IMR-90 (cell line): ENCODE measurements around the gene LGALSL. TPM values are rescaled to one million over a fixed set of nuclear protein-coding genes. Genes with fewer than 3 reads are reported as not detected.

Source experiments
- ATAC-seq: fragments of 200-7000 bp; cut with Tn5 transposase; 2 replicates; pipeline ENCODE4 v1.9.1; 2020; ENCODE audit warnings: low read depth, mild to moderate bottlenecking, moderate library complexity
- BruUV-seq: library from RNA; stranded (reverse); fragments of 400-500 nt; replicated peaks from 2 replicates; lab custom pipeline; 2021; lab: Mats Ljungman, UMichigan
- CTCF ChIA-PET: fragments of 300-600 bp; formaldehyde crosslinking; extraction: SDS; loops from one replicate; lab custom pipeline; 2021; ENCODE audit warnings: antibody characterized with exemption; lab: Yijun Ruan, JAX
- POLR2A ChIA-PET: fragments of 300-600 bp; sonication (Branson Sonifier 250); formaldehyde crosslinking; loops from one replicate; lab custom pipeline; 2022; ENCODE audit warnings: antibody characterized with exemption; ENCODE audit not compliant: unreplicated experiment; lab: Charles Lee
- DNase-seq: peaks from one replicate; pipeline ENCODE4 v3.0.0; 2013
- H2AFZ ChIP-seq: replicated peaks from 2 replicates; pipeline ENCODE3; 2013; ENCODE audit warnings: low read length, mild to moderate bottlenecking; ENCODE audit not compliant: poor library complexity
- H2AK5ac ChIP-seq: 2 replicates; pipeline ENCODE4 v1.6.1; 2013; ENCODE audit warnings: low read depth, low read length, inconsistent platforms
- H2AK9ac ChIP-seq: replicated peaks from 2 replicates; pipeline ENCODE3; 2013; ENCODE audit warnings: mild to moderate bottlenecking, low read depth, low read length, moderate library complexity; ENCODE audit not compliant: poor library complexity
- H2BK120ac ChIP-seq: 2 replicates; pipeline ENCODE4 v1.6.1; 2013; ENCODE audit warnings: low read depth, low read length, inconsistent platforms
- H2BK15ac ChIP-seq: 3 replicates; pipeline ENCODE4 v1.6.1; 2013; ENCODE audit warnings: low read depth, low read length, inconsistent platforms
- H2BK20ac ChIP-seq: 2 replicates; pipeline ENCODE4 v1.6.1; 2013; ENCODE audit warnings: low read depth, mild to moderate bottlenecking, inconsistent platforms, low read length, moderate library complexity
- H2BK5ac ChIP-seq: 2 replicates; pipeline ENCODE4 v1.6.1; 2013; ENCODE audit warnings: mild to moderate bottlenecking, low read depth, low read length, inconsistent platforms; ENCODE audit not compliant: poor library complexity, severe bottlenecking
- H3K14ac ChIP-seq: replicated peaks from 2 replicates; pipeline ENCODE4 v1.6.1; 2013; ENCODE audit warnings: low read depth, low read length, inconsistent platforms
- H3K18ac ChIP-seq: 2 replicates; pipeline ENCODE4 v1.6.1; 2013; ENCODE audit warnings: low read depth, low read length, control low read depth
- H3K23ac ChIP-seq: 2 replicates; pipeline ENCODE4 v1.6.1; 2013; ENCODE audit warnings: low read depth, low read length, inconsistent platforms
- H3K27ac ChIP-seq: 2 replicates; pipeline ENCODE4 v1.5.1; 2013; ENCODE audit warnings: mild to moderate bottlenecking, control low read depth, low read length; ENCODE audit not compliant: insufficient read depth
- H3K27me3 ChIP-seq: 2 replicates; pipeline ENCODE4 v1.6.1; 2013; ENCODE audit warnings: low read length; ENCODE audit not compliant: control insufficient read depth, insufficient read depth
- H3K36me3 ChIP-seq: 2 replicates; pipeline ENCODE4 v1.6.1; 2013; ENCODE audit warnings: low read length, mixed read lengths; ENCODE audit not compliant: control insufficient read depth, insufficient read depth
- H3K4ac ChIP-seq: 2 replicates; pipeline ENCODE4 v1.6.1; 2013; ENCODE audit warnings: low read depth, low read length, inconsistent platforms
- H3K4me1 ChIP-seq: 2 replicates; pipeline ENCODE4 v1.6.1; 2013; ENCODE audit warnings: low read length, mixed read lengths; ENCODE audit not compliant: control insufficient read depth, insufficient read depth
- H3K4me2 ChIP-seq: 2 replicates; pipeline ENCODE4 v1.6.1; 2013; ENCODE audit warnings: low read depth, mild to moderate bottlenecking, control low read depth, low read length, moderate library complexity
- H3K4me3 ChIP-seq: 2 replicates; pipeline ENCODE4 v1.5.1; 2013; ENCODE audit warnings: low read depth, mild to moderate bottlenecking, control low read depth, low read length, moderate library complexity; ENCODE audit not compliant: insufficient read depth
- H3K56ac ChIP-seq: 2 replicates; pipeline ENCODE4 v1.6.1; 2013; ENCODE audit warnings: low read length, inconsistent platforms; ENCODE audit not compliant: insufficient read depth; ENCODE audit errors: extremely low read depth
- H3K79me1 ChIP-seq, 2 experiments: 2 replicates each; pipeline ENCODE4 v1.6.1; 2013; ENCODE audit warnings: low read length in 2 of 2, inconsistent platforms in 1 of 2, low read depth in 1 of 2
- H3K9ac ChIP-seq: 2 replicates; pipeline ENCODE4 v1.6.1; 2013; ENCODE audit warnings: low read depth, low read length, control low read depth
- H3K9me1 ChIP-seq: 2 replicates; pipeline ENCODE4 v1.6.1; 2013; ENCODE audit warnings: low read length, inconsistent platforms; ENCODE audit not compliant: insufficient read depth
- H3K9me3 ChIP-seq: 2 replicates; pipeline ENCODE4 v1.6.1; 2013; ENCODE audit warnings: low read length; ENCODE audit not compliant: control insufficient read depth, insufficient read depth
- H4K20me1 ChIP-seq: 2 replicates; pipeline ENCODE4 v1.6.1; 2013; ENCODE audit warnings: low read length, inconsistent platforms; ENCODE audit not compliant: insufficient read depth
- H4K5ac ChIP-seq: 2 replicates; pipeline ENCODE4 v1.6.1; 2013; ENCODE audit warnings: mild to moderate bottlenecking, low read depth, low read length, control low read depth
- H4K8ac ChIP-seq, 2 experiments: 2 replicates each; pipeline ENCODE4 v1.6.1; 2013; ENCODE audit warnings: low read depth in 2 of 2, low read length in 2 of 2, control low read depth in 1 of 2, inconsistent platforms in 1 of 2
- H4K91ac ChIP-seq: 2 replicates; pipeline ENCODE4 v1.6.1; 2013; ENCODE audit warnings: low read depth, low read length, inconsistent platforms; ENCODE audit not compliant: insufficient read depth
- BHLHE40 ChIP-seq: fragments of 150-350 bp; IDR thresholded peaks from 2 replicates; pipeline ENCODE4 v1.6.1; 2016; ENCODE audit warnings: mild to moderate bottlenecking, low read depth, low read length
- CEBPB ChIP-seq: IDR thresholded peaks from 2 replicates; pipeline ENCODE4 v1.6.1; 2012; ENCODE audit warnings: low read depth, low read length, improper control_type of control experiment
- CHD1 ChIP-seq: IDR thresholded peaks from 2 replicates; pipeline ENCODE4 v1.6.1; 2012; ENCODE audit warnings: low read depth, low read length, improper control_type of control experiment
- CTCF ChIP-seq: conservative IDR thresholded peaks from 2 replicates; pipeline ENCODE4 v1.5.1; 2012; ENCODE audit warnings: mild to moderate bottlenecking, low read depth, low read length, improper control_type of control experiment
- ELK1 ChIP-seq: fragments of 150-350 bp; IDR thresholded peaks from 2 replicates; pipeline ENCODE4 v1.6.1; 2016; ENCODE audit warnings: low read depth, mild to moderate bottlenecking, low read length, moderate library complexity, borderline replicate concordance
- FOS ChIP-seq: fragments of 150-350 bp; IDR thresholded peaks from 2 replicates; pipeline ENCODE4 v1.6.1; 2016; ENCODE audit warnings: low read depth, low read length
- MAFK ChIP-seq: IDR thresholded peaks from 2 replicates; pipeline ENCODE4 v1.6.1; 2012; ENCODE audit warnings: low read depth, low read length, improper control_type of control experiment
- MAZ ChIP-seq: IDR thresholded peaks from 2 replicates; pipeline ENCODE4 v1.6.1; 2012; ENCODE audit warnings: low read depth, mild to moderate bottlenecking, low read length, improper control_type of control experiment, moderate library complexity, borderline replicate concordance
- MXI1 ChIP-seq: IDR thresholded peaks from 2 replicates; pipeline ENCODE4 v1.6.1; 2012; ENCODE audit warnings: low read depth, mild to moderate bottlenecking, low read length, moderate library complexity, borderline replicate concordance
- NFE2L2 ChIP-seq: fragments of 150-350 bp; IDR thresholded peaks from 2 replicates; pipeline ENCODE4 v1.6.1; 2016; ENCODE audit warnings: low read depth, mild to moderate bottlenecking, low read length
- POLR2A ChIP-seq: IDR thresholded peaks from 2 replicates; pipeline ENCODE4 v1.6.1; 2012; ENCODE audit warnings: mild to moderate bottlenecking, low read depth, low read length
- RAD21 ChIP-seq: IDR thresholded peaks from 2 replicates; pipeline ENCODE4 v1.6.1; 2012; ENCODE audit warnings: low read length, improper control_type of control experiment
- RCOR1 ChIP-seq: IDR thresholded peaks from 2 replicates; pipeline ENCODE4 v1.6.1; 2012; ENCODE audit warnings: mild to moderate bottlenecking, low read length, improper control_type of control experiment; ENCODE audit not compliant: insufficient replicate concordance
- RFX5 ChIP-seq: IDR thresholded peaks from 2 replicates; pipeline ENCODE4 v1.8.0; 2012; ENCODE audit warnings: low read depth, mild to moderate bottlenecking, low read length, moderate library complexity
- SMC3 ChIP-seq: fragments of 150-350 bp; IDR thresholded peaks from 2 replicates; pipeline ENCODE4 v1.6.1; 2016; ENCODE audit warnings: low read depth, mild to moderate bottlenecking, antibody characterized with exemption, low read length, moderate library complexity
- WGBS, 2 experiments: methylation state at CpG; one replicate each; pipeline versions ENCODE4 v1.1.5 to v1.1.7; 2013; ENCODE audit warnings: missing lambda C conversion rate in 2 of 2; ENCODE audit not compliant: insufficient read length in 1 of 2; ENCODE audit errors: extremely low coverage in 2 of 2; 5-methylcytosine and 5-hydroxymethylcytosine counted together
- dilution Hi-C: fragments of 300-500 bp; cut with HindIII; formaldehyde crosslinking; loops from one replicate; pipeline ENCODE4 v1.14.3; 2018; ENCODE audit warnings: low sequenced_read_pairs; ENCODE audit not compliant: unreplicated experiment
- in situ Hi-C: fragments of 300-500 bp; cut with MboI; formaldehyde crosslinking; loops from 3 replicates; pipeline ENCODE4 v1.14.3; 2019; ENCODE audit warnings: low sequenced_read_pairs, inconsistent platforms, mixed read lengths
- intact Hi-C: fragments of 100-400 bp; cut with micrococcal nuclease; formaldehyde crosslinking; loops from 2 replicates; pipeline ENCODE4 v1.10.0; 2022
- polyA plus RNA-seq, 3 experiments: library from polyadenylated mRNA; depleted of rRNA; stranded (reverse); fragments of >200 nt; gene quantifications; 2 replicates each; pipeline ENCODE4 v1.2.3, GENCODE V29; 2012; ENCODE audit warnings: low replicate concordance in 1 of 3
- total RNA-seq: library from RNA; depleted of rRNA; stranded (reverse); fragments of >200 nt; gene quantifications from 2 replicates; pipeline ENCODE4 v1.2.3, GENCODE V29; 2012

The LGALSL gene
- total and polyA plus RNA-seq, 2 of the 4 experiments (the other 2 are of a cell fraction) = 0.86 to 2.9 TPM

GRCh38 chr2:64453770-64454385 lies at the start of gene LGALSL (continued):
- TF ChIP-seq RCOR1 = no peak

- no peak overlapping the region for H2BK15ac ChIP-seq
- no peaks in the 10 kb centered on the region for H3K36me3 ChIP-seq
- no peak overlapping the region for H2BK20ac ChIP-seq
- H3K4me2 ChIP-seq = no peak overlapping the region
- no peaks in the 10 kb centered on the region for H3K9me3 ChIP-seq
- no peak overlapping the region for H3K14ac ChIP-seq
- ATAC-seq = no peak
- peaks cover 7% of the 10 kb centered on the region for H3K27me3 ChIP-seq
- in situ Hi-C loops (no loop called here), intact Hi-C loops (no loop called here), dilution Hi-C loops (no loop called here)
- H2AK9ac ChIP-seq = no peak overlapping the region
- no peak overlapping the region for H3K27ac ChIP-seq
- no peak overlapping the region; the same call in 1 of the 2 replicates for H3K18ac ChIP-seq
- H3K4me3 ChIP-seq = no peak overlapping the region
- no TSS peak for BruUV-seq
- H3K23ac ChIP-seq = no peak overlapping the region
- peaks cover 12% of the 10 kb centered on the region; the same call in 1 of the 2 replicates for H3K4me1 ChIP-seq
- H4K91ac ChIP-seq = no peak overlapping the region
- H3K56ac ChIP-seq = no peak overlapping the region
- no peaks in the 10 kb centered on the region for H3K79me1 ChIP-seq
- ChIA-PET CTCF (interaction anchor here (0.6 kb wide), 1 partner anchor 46 kb away, joined by 3 read pairs; no protein-coding TSS in a partner anchor), POLR2A (no interaction called here)
- WGBS, 2 experiments = no CpG with 5 or more reads among the region's 9 CpGs
- H4K5ac ChIP-seq = no peak overlapping the region; the same call in 1 of the 2 replicates
- H4K20me1 ChIP-seq = no peaks in the 10 kb centered on the region
- H2BK120ac ChIP-seq = no peak overlapping the region
- H2BK5ac ChIP-seq = no peak overlapping the region
- no peak for DNase-seq
- no peak overlapping the region for H2AK5ac ChIP-seq
- no peaks in the 10 kb centered on the region; the same call in 1 of the 2 replicates for H3K9me1 ChIP-seq
- no peak overlapping the region for H2AFZ ChIP-seq
- no peak overlapping the region for H4K8ac ChIP-seq
- no peak overlapping the region for H3K9ac ChIP-seq
- no peak overlapping the region for H3K4ac ChIP-seq
- TF ChIP-seq MAFK (no peak), MXI1 (no peak), RFX5 (no peak), RAD21 (no peak), NFE2L2 (no peak), SMC3 (no peak), POLR2A (no peak), CHD1 (no peak), FOS (no peak), ELK1 (no peak), BHLHE40 (no peak), RCOR1 (no peak), CEBPB (no peak), CTCF (no peak), MAZ (no peak)
Measured at GRCh38 chr2:64404743-64405142, 49.2 kb upstream of the LGALSL start.
